H1 (cell line): Measurements from ENCODE around the gene DCP1B. TPM values are rescaled to one million over a fixed set of nuclear protein-coding genes. Genes with fewer than 3 reads are reported as not detected.

Source experiments
- CTCF ChIA-PET: fragments of 300-600 bp; sonication (Branson Sonifier 250); formaldehyde crosslinking; loops from one replicate; lab custom pipeline; 2021; ENCODE audit not compliant: partially characterized antibody; lab: Charles Lee
- POLR2A ChIA-PET: fragments of 300-600 bp; sonication (Branson Sonifier 250); formaldehyde crosslinking; loops from one replicate; lab custom pipeline; 2021; ENCODE audit warnings: inconsistent platforms; ENCODE audit not compliant: partially characterized antibody; lab: Charles Lee
- DNase-seq, 2 experiments: peaks; one replicate each; pipeline versions ENCODE4 v3.0.0 to v3.0.0-alpha.2; 2010 to 2022; ENCODE audit warnings: low spot score in 2 of 2, low read depth in 1 of 2, mixed read lengths in 1 of 2
- FAIRE-seq: peaks from 2 replicates; lab custom pipeline; 2011; peaks lifted over from hg19 to GRCh38; lab: Jason Lieb, UNC
- H2AFZ ChIP-seq: 2 replicates; pipeline ENCODE4 v1.8.1; 2012; ENCODE audit warnings: low read length, inconsistent platforms
- H2AK5ac ChIP-seq: 2 replicates; pipeline ENCODE4 v1.6.1; 2013; ENCODE audit warnings: low read depth, low read length
- H2BK120ac ChIP-seq: replicated peaks from 2 replicates; pipeline ENCODE3; 2013; ENCODE audit warnings: low read depth, low read length, inconsistent platforms
- H2BK12ac ChIP-seq: 2 replicates; pipeline ENCODE4 v1.6.1; 2013; ENCODE audit warnings: low read depth, low read length
- H2BK15ac ChIP-seq: 2 replicates; pipeline ENCODE4 v1.6.1; 2013; ENCODE audit warnings: low read length
- H2BK20ac ChIP-seq: 2 replicates; pipeline ENCODE4 v1.6.1; 2013; ENCODE audit warnings: low read length
- H2BK5ac ChIP-seq: 2 replicates; pipeline ENCODE4 v1.6.1; 2013; ENCODE audit warnings: low read depth, low read length
- H3K14ac ChIP-seq: 2 replicates; pipeline ENCODE4 v1.6.1; 2013; ENCODE audit warnings: inconsistent platforms; ENCODE audit not compliant: insufficient read length
- H3K18ac ChIP-seq: 2 replicates; pipeline ENCODE4 v1.6.1; 2013; ENCODE audit warnings: low read length; ENCODE audit errors: extremely low read depth
- H3K23ac ChIP-seq: 2 replicates; pipeline ENCODE4 v1.6.1; 2013; ENCODE audit warnings: inconsistent platforms; ENCODE audit not compliant: insufficient read length
- H3K23me2 ChIP-seq: 2 replicates; pipeline ENCODE4 v1.6.1; 2013; ENCODE audit warnings: low read depth, low read length
- H3K27ac ChIP-seq: 2 replicates; pipeline ENCODE4 v1.6.1; 2011; ENCODE audit warnings: low read depth, low read length, inconsistent platforms
- H3K27me3 ChIP-seq, 4 experiments: replicated peaks in 1 of 4; 1 replicate in 1 of 4; 2 replicates in 3 of 4; pipeline versions ENCODE4 v1.6.1 to v1.8.1; 2011 to 2013; ENCODE audit warnings: low read length in 3 of 4, mild to moderate bottlenecking in 3 of 4, inconsistent platforms in 2 of 4, mixed read lengths in 2 of 4, moderate library complexity in 1 of 4; ENCODE audit not compliant: control insufficient read depth in 3 of 4, insufficient read depth in 3 of 4; ENCODE audit errors: extremely low read depth in 1 of 4
- H3K36me3 ChIP-seq, 4 experiments: 2 replicates each; pipeline versions ENCODE4 v1.6.1 to v1.8.1; 2011 to 2013; ENCODE audit warnings: mild to moderate bottlenecking in 4 of 4, low read length in 3 of 4, moderate library complexity in 2 of 4, control low read depth in 1 of 4, inconsistent platforms in 1 of 4; ENCODE audit not compliant: insufficient read depth in 4 of 4, control insufficient read depth in 2 of 4
- H3K4ac ChIP-seq: replicated peaks from 2 replicates; pipeline ENCODE3; 2013; ENCODE audit warnings: low read length, low read depth, mixed read lengths, inconsistent platforms; ENCODE audit not compliant: insufficient read length
- H3K4me1 ChIP-seq, 4 experiments: replicated peaks in 1 of 4; 1 replicate in 1 of 4; 2 replicates in 3 of 4; pipeline versions ENCODE4 v1.6.1 to v1.8.1; 2011 to 2013; ENCODE audit warnings: low read length in 3 of 4, inconsistent platforms in 2 of 4, mixed read lengths in 1 of 4; ENCODE audit not compliant: insufficient read depth in 4 of 4, control insufficient read depth in 3 of 4
- H3K4me2 ChIP-seq, 2 experiments: 2 replicates each; pipeline versions ENCODE4 v1.6.1 to v1.8.1; 2011 to 2013; ENCODE audit warnings: low read depth in 2 of 2, low read length in 2 of 2, control low read depth in 1 of 2, inconsistent platforms in 1 of 2, mild to moderate bottlenecking in 1 of 2; ENCODE audit not compliant: insufficient read depth in 1 of 2
- H3K4me3 ChIP-seq, 4 experiments: fragments of 200-600, 300-600 bp in 1 of 4; sonication (generic), shearing (Covaris generic), sonication (Bioruptor Twin) in 1 of 4; 2 replicates each; pipeline versions ENCODE4 v1.5.1 to v1.8.1; 2011 to 2016; ENCODE audit warnings: low read length in 4 of 4, low read depth in 3 of 4, control low read depth in 2 of 4, inconsistent platforms in 2 of 4, mild to moderate bottlenecking in 2 of 4, mixed read lengths in 1 of 4, moderate library complexity in 1 of 4; ENCODE audit not compliant: insufficient read depth in 2 of 4; ENCODE audit errors: extremely low read depth in 1 of 4
- H3K56ac ChIP-seq: replicated peaks from 2 replicates; pipeline ENCODE3; 2013; ENCODE audit warnings: low read depth, mild to moderate bottlenecking, mixed read lengths, low read length, inconsistent platforms; ENCODE audit not compliant: insufficient read length
- H3K79me1 ChIP-seq: 2 replicates; pipeline ENCODE4 v1.6.1; 2013; ENCODE audit warnings: low read depth, low read length, control low read depth
- H3K79me2 ChIP-seq, 2 experiments: 2 replicates each; pipeline versions ENCODE4 v1.6.1 to v1.8.1; 2012 to 2013; ENCODE audit warnings: low read length in 2 of 2, mild to moderate bottlenecking in 2 of 2, inconsistent platforms in 1 of 2; ENCODE audit not compliant: insufficient read depth in 2 of 2, control insufficient read depth in 1 of 2
- H3K9ac ChIP-seq, 4 experiments: replicated peaks in 1 of 4; 1 replicate in 1 of 4; 2 replicates in 3 of 4; pipeline versions ENCODE4 v1.6.1 to v1.8.1; 2011 to 2013; ENCODE audit warnings: low read depth in 3 of 4, low read length in 3 of 4, control low read depth in 2 of 4, mild to moderate bottlenecking in 2 of 4, moderate library complexity in 2 of 4, inconsistent platforms in 1 of 4; ENCODE audit errors: extremely low read depth in 1 of 4
- H3K9me3 ChIP-seq, 2 experiments: 2 replicates each; pipeline versions ENCODE4 v1.6.1 to v1.8.1; 2012 to 2013; ENCODE audit warnings: mild to moderate bottlenecking in 2 of 2, moderate library complexity in 2 of 2, control low read depth in 1 of 2, inconsistent platforms in 1 of 2, low read depth in 1 of 2, low read length in 1 of 2, mixed read lengths in 1 of 2; ENCODE audit not compliant: insufficient read depth in 2 of 2
- H4K20me1 ChIP-seq, 2 experiments: replicated peaks in 1 of 2; 2 replicates each; pipeline versions ENCODE3 to v1.8.1; 2011 to 2013; ENCODE audit warnings: inconsistent platforms in 2 of 2, low read length in 2 of 2, mild to moderate bottlenecking in 1 of 2; ENCODE audit not compliant: insufficient read depth in 2 of 2, control insufficient read depth in 1 of 2
- H4K5ac ChIP-seq: 2 replicates; pipeline ENCODE4 v1.6.1; 2013; ENCODE audit warnings: low read length, low read depth, mixed read lengths, inconsistent platforms; ENCODE audit not compliant: insufficient read length
- H4K8ac ChIP-seq: 2 replicates; pipeline ENCODE4 v1.8.0; 2013; ENCODE audit warnings: mild to moderate bottlenecking, moderate library complexity, low read length, inconsistent platforms; ENCODE audit not compliant: insufficient read depth; ENCODE audit errors: extremely low read depth
- H4K91ac ChIP-seq: replicated peaks from 2 replicates; pipeline ENCODE3; 2013; ENCODE audit warnings: low read length, mixed read lengths, inconsistent platforms; ENCODE audit not compliant: insufficient read length
- BCL11A ChIP-seq, 2 experiments: IDR thresholded peaks; one replicate each; pipeline ENCODE4 v1.6.1; 2011; ENCODE audit warnings: low read depth in 2 of 2, low read length in 2 of 2, mild to moderate bottlenecking in 2 of 2
- CTCF ChIP-seq, 3 experiments: IDR thresholded peaks; 1 replicate in 2 of 3; 2 replicates in 1 of 3; pipeline versions ENCODE4 v1.5.1 to v1.6.1; 2011; ENCODE audit warnings: low read length in 3 of 3, mild to moderate bottlenecking in 3 of 3, inconsistent platforms in 2 of 3, low read depth in 1 of 3, moderate library complexity in 1 of 3; ENCODE audit not compliant: insufficient read depth in 1 of 3; ENCODE audit errors: control extremely low read depth in 1 of 3
- EGR1 ChIP-seq: IDR thresholded peaks from 2 replicates; pipeline ENCODE4 v1.6.1; 2011; ENCODE audit warnings: low read depth, low read length, borderline replicate concordance
- HDAC6 ChIP-seq: IDR thresholded peaks from one replicate; pipeline ENCODE4 v1.7.1; 2012; ENCODE audit warnings: low read depth, mild to moderate bottlenecking, inconsistent platforms, low read length, moderate library complexity
- MAX ChIP-seq: IDR thresholded peaks from 2 replicates; pipeline ENCODE4 v1.6.1; 2012; ENCODE audit warnings: inconsistent platforms
- RAD21 ChIP-seq, 2 experiments: IDR thresholded peaks in 1 of 2; conservative IDR thresholded peaks in 1 of 2; 2 replicates each; pipeline ENCODE4 v1.6.1; 2011; ENCODE audit warnings: low read depth in 2 of 2, low read length in 2 of 2, improper control_type of control experiment in 1 of 2, inconsistent platforms in 1 of 2, mild to moderate bottlenecking in 1 of 2, moderate library complexity in 1 of 2
- SAP30 ChIP-seq: fragments of 300-600 bp; sonication (generic); IDR thresholded peaks from 2 replicates; pipeline ENCODE4 v1.7.1; 2012; ENCODE audit warnings: low read length, moderate library complexity, mild to moderate bottlenecking, inconsistent platforms; ENCODE audit not compliant: insufficient read depth, insufficient replicate concordance
- SIN3A ChIP-seq, 2 experiments: IDR thresholded peaks in 1 of 2; conservative IDR thresholded peaks in 1 of 2; 2 replicates each; pipeline ENCODE4 v1.6.1; 2011 to 2012; ENCODE audit warnings: low read length in 2 of 2, improper control_type of control experiment in 1 of 2, low read depth in 1 of 2, mild to moderate bottlenecking in 1 of 2
- SIRT6 ChIP-seq: IDR thresholded peaks from one replicate; pipeline ENCODE4 v1.7.1; 2012; ENCODE audit warnings: low read length, inconsistent platforms
- SRF ChIP-seq: IDR thresholded peaks from 2 replicates; pipeline ENCODE4 v1.6.1; 2011; ENCODE audit warnings: mild to moderate bottlenecking, low read depth, low read length, moderate library complexity
- TBP ChIP-seq: IDR thresholded peaks from 2 replicates; pipeline ENCODE4 v1.6.1; 2011; ENCODE audit warnings: low read depth, low read length, improper control_type of control experiment
- WGBS, 2 experiments: shearing (Covaris generic) in 1 of 2; methylation state at CpG; one replicate each; pipeline versions ENCODE4 v1.1.6 to v1.1.7; 2013 to 2015; ENCODE audit warnings: low lambda C conversion rate in 2 of 2, mixed read lengths in 2 of 2, inconsistent platforms in 1 of 2, low coverage in 1 of 2, missing lambda C conversion rate in 1 of 2; ENCODE audit not compliant: insufficient replicate concordance in 2 of 2, insufficient coverage in 1 of 2, insufficient read length in 1 of 2; ENCODE audit errors: extremely low coverage in 1 of 2, missing lambda C conversion rate in 1 of 2; 5-methylcytosine and 5-hydroxymethylcytosine counted together
- polyA plus RNA-seq, 7 experiments: library from polyadenylated mRNA; depleted of rRNA in 3 of 7; stranded (reverse) in 5 of 7; unstranded in 2 of 7; fragments of >200 nt in 5 of 7; fragments of 200-250 nt in 2 of 7; gene quantifications; 1 replicate in 5 of 7; 2 replicates in 1 of 7; 4 replicates in 1 of 7; pipeline versions ENCODE4 v1.2.1 to v1.2.3, GENCODE V29; 2011 to 2013; ENCODE audit warnings: missing spikeins in 2 of 7, mixed read lengths in 2 of 7
- total RNA-seq: library from RNA; stranded (reverse); fragmentation: NEBNext Ultra II Directional; extraction: Animal tissue kit (Norgen Biotek cat#: 25700); gene quantifications from 2 replicates; pipeline ENCODE4 v1.2.1, GENCODE V29; 2021

The DCP1B gene
- total and polyA plus RNA-seq, 2 of the 8 experiments (the other 6 are each of a cell fraction or from before 2014, with no cell fraction given), result 14.8 to 29.0 TPM

- 97% methylated on average over 1 of the region's 1 CpG; no CpG with 5 or more reads in 1 of the 2 experiments for WGBS, 2 experiments
- Histone ChIP-seq H4K5ac (no peak overlapping the region), H3K18ac (no peak overlapping the region), H3K4ac (no peak overlapping the region), H4K20me1 (no peaks in the 10 kb centered on the region), H2BK20ac (no peak overlapping the region), H2BK12ac (no peak overlapping the region), H2BK5ac (no peak overlapping the region), H4K91ac (no peak overlapping the region), H3K4me1 (peaks cover 0 to 5% (median 0%) of the 10 kb centered on the region in 4 experiments; a peak in 1 of 7 replicates), H2AK5ac (no peak overlapping the region), H3K23me2 (no peaks in the 10 kb centered on the region; the same call in 1 of the 2 replicates), H3K23ac (no peak overlapping the region), H3K27ac (no peak overlapping the region), H3K36me3 (no peaks in the 10 kb centered on the region), H3K4me2 (no peak overlapping the region), H2BK15ac (no peak overlapping the region), H3K14ac (no peak overlapping the region), H3K56ac (no peak overlapping the region), H3K79me2 (no peaks in the 10 kb centered on the region), H3K9ac (no peak overlapping the region), H3K9me3 (no peaks in the 10 kb centered on the region), H2BK120ac (no peak overlapping the region), H3K4me3 (no peak overlapping the region), H4K8ac (no peak overlapping the region), H3K27me3 (no peaks in the 10 kb centered on the region), H2AFZ (no peak overlapping the region), H3K79me1 (no peaks in the 10 kb centered on the region)
- POLR2A ChIA-PET, result interaction anchor here (1.1 kb wide), 1 partner anchor 10 kb away, joined by 3 read pairs; no protein-coding TSS in a partner anchor
- FAIRE-seq (no peak), DNase-seq (no peak)
- CTCF ChIA-PET, result interaction anchor here (1.5 kb wide), 1 partner anchor 17 kb away, joined by 4 read pairs; no protein-coding TSS in a partner anchor
- TF ChIP-seq SIN3A (conservative IDR thresholded peaks at IDR 0.05 in 1 of 2, IDR thresholded peaks at IDR 0.05 in 1 of 2; ENCODE audit: low read depth in 1 of 2, low read length in 2 of 2) (no peak), HDAC6 (no peak), SAP30 (no peak), BCL11A (IDR thresholded peaks at IDR 0.05; ENCODE audit: low read depth in 2 of 2, low read length in 2 of 2) (no peak), MAX (no peak), SRF (no peak), EGR1 (no peak), RAD21 (IDR thresholded peaks at IDR 0.05 in 1 of 2, conservative IDR thresholded peaks at IDR 0.05 in 1 of 2; ENCODE audit: low read depth in 2 of 2, low read length in 2 of 2) (no peak), SIRT6 (no peak), CTCF (IDR thresholded peaks at IDR 0.05; ENCODE audit: control extremely low read depth in 1 of 3, insufficient read depth in 1 of 3, low read depth in 1 of 3, low read length in 3 of 3) (no peak), TBP (no peak)
These were observed 26.7 kb downstream of the DCP1B start for GRCh38 chr12:1977588-1977987.
